HG03520 (cell line): ENCODE results near the gene ABLIM1.
A peak's percentile ranks its signal among the peaks of the same experiment; 100 is the strongest.

Source experiments
- ATAC-seq: cut with Tn5 transposase; IDR thresholded peaks from one replicate; pipeline ENCODE4 v1.9.1; 2021; ENCODE audit warnings: mild to moderate bottlenecking, moderate library complexity; ENCODE audit not compliant: unreplicated experiment

Gene ABLIM1

GRCh38 chr10:114523876-114524275 lies 134.2 kb downstream of the ABLIM1 start:
- no peak for ATAC-seq

GRCh38 chr10:114521255-114521654 lies 136.8 kb downstream of the ABLIM1 start:
- ATAC-seq = no peak

- ATAC-seq = no peak
These were observed 137.6 kb downstream of the ABLIM1 start for GRCh38 chr10:114520453-114520852.

- no peak for ATAC-seq
These were observed 138.2 kb downstream of the ABLIM1 start for GRCh38 chr10:114519756-114520293.

GRCh38 chr10:114519306-114519669 lies 138.8 kb downstream of the ABLIM1 start:
- ATAC-seq = no peak

- no peak for ATAC-seq
These were observed 139.4 kb downstream of the ABLIM1 start for GRCh38 chr10:114518401-114519305.

- ATAC-seq = no peak
These were observed 140.5 kb downstream of the ABLIM1 start for GRCh38 chr10:114517368-114518250.

GRCh38 chr10:114516356-114516755 lies 141.7 kb downstream of the ABLIM1 start:
- ATAC-seq = no peak

GRCh38 chr10:114515298-114515914 lies 142.7 kb downstream of the ABLIM1 start:
- ATAC-seq = no peak

- no peak for ATAC-seq
These were observed 144.7 kb downstream of the ABLIM1 start for GRCh38 chr10:114513381-114513792.

- ATAC-seq = no peak
These were observed 146.2 kb downstream of the ABLIM1 start for GRCh38 chr10:114511881-114512280.

GRCh38 chr10:114508376-114508775 lies 149.7 kb downstream of the ABLIM1 start:
- ATAC-seq = no peak

GRCh38 chr10:114507449-114507848 lies 150.6 kb downstream of the ABLIM1 start:
- ATAC-seq = no peak

- ATAC-seq = no peak
These were observed 151.1 kb downstream of the ABLIM1 start for GRCh38 chr10:114506871-114507385.

- no peak for ATAC-seq
These were observed 153.1 kb downstream of the ABLIM1 start for GRCh38 chr10:114504769-114505579.

- ATAC-seq = no peak
These were observed 156.0 kb downstream of the ABLIM1 start for GRCh38 chr10:114502074-114502473.

- ATAC-seq = no peak
These were observed 156.4 kb downstream of the ABLIM1 start for GRCh38 chr10:114501650-114502049.

GRCh38 chr10:114500643-114501042 lies 157.4 kb downstream of the ABLIM1 start:
- ATAC-seq = no peak

GRCh38 chr10:114499630-114500190 lies 158.4 kb downstream of the ABLIM1 start:
- ATAC-seq = peak; percentile 26

GRCh38 chr10:114499116-114499515 lies 159.0 kb downstream of the ABLIM1 start:
- ATAC-seq = peak; percentile 15
